SU-DHL-6 (cell line): ENCODE results near the gene ZNF205.

Source experiments
- H2AFZ ChIP-seq: fragments of 200-600 bp; sonication (generic); 2 replicates; pipeline ENCODE4 v1.6.1; 2014; ENCODE audit warnings: low read depth, mild to moderate bottlenecking, moderate library complexity, mixed read lengths, antibody characterized with exemption, low read length; ENCODE audit not compliant: severe bottlenecking
- H3F3A ChIP-seq: fragments of 200-600 bp; shearing (Covaris generic); 2 replicates; pipeline ENCODE4 v1.6.0; 2016; ENCODE audit warnings: antibody characterized with exemption, mild to moderate bottlenecking; ENCODE audit not compliant: insufficient read depth
- H3K27ac ChIP-seq: fragments of 200-600 bp; sonication (generic); 2 replicates; pipeline ENCODE4 v1.5.1; 2016; ENCODE audit warnings: low read depth, mild to moderate bottlenecking, low read length, moderate library complexity, mixed read lengths
- H3K27me3 ChIP-seq: fragments of 200-600 bp; sonication (generic), shearing (Covaris generic); 2 replicates; pipeline ENCODE4 v1.6.0; 2014; ENCODE audit warnings: mild to moderate bottlenecking, low read length
- H3K36me3 ChIP-seq: fragments of 200-600 bp; sonication (generic); 2 replicates; pipeline ENCODE4 v1.6.1; 2014; ENCODE audit warnings: mild to moderate bottlenecking, low read length, mixed read lengths
- H3K4me2 ChIP-seq: fragments of 300-600, 200-600 bp; shearing (Covaris generic), sonication (generic); 2 replicates; pipeline ENCODE4 v1.6.0; 2014; ENCODE audit warnings: low read length, low read depth, mild to moderate bottlenecking; ENCODE audit not compliant: poor library complexity, severe bottlenecking
- H3K4me3 ChIP-seq: fragments of 200-600 bp; sonication (generic); 2 replicates; pipeline ENCODE4 v1.5.1; 2014; ENCODE audit warnings: antibody characterized with exemption, low read length, mild to moderate bottlenecking, mixed read lengths; ENCODE audit not compliant: insufficient read depth, poor library complexity, severe bottlenecking
- H3K79me2 ChIP-seq: fragments of 200-600 bp; sonication (generic); 2 replicates; pipeline ENCODE4 v1.6.1; 2014; ENCODE audit warnings: mild to moderate bottlenecking, low read length, moderate library complexity; ENCODE audit not compliant: insufficient read depth
- H3K9ac ChIP-seq: fragments of 200-600 bp; sonication (generic); 2 replicates; pipeline ENCODE4 v1.7.0; 2014; ENCODE audit warnings: mild to moderate bottlenecking, low read length
- H3K9me2 ChIP-seq: fragments of 200-600 bp; sonication (generic); replicated peaks from 2 replicates; pipeline ENCODE4 v1.6.1; 2014; ENCODE audit warnings: low read length; ENCODE audit not compliant: insufficient read depth
- H3K9me3 ChIP-seq: fragments of 200-600 bp; sonication (generic); 2 replicates; pipeline ENCODE4 v1.6.1; 2014; ENCODE audit warnings: low read length, mixed read lengths; ENCODE audit not compliant: insufficient read depth
- H4K20me1 ChIP-seq: fragments of 200-600 bp; sonication (generic); 2 replicates; pipeline ENCODE4 v1.6.1; 2014; ENCODE audit warnings: low read depth, mild to moderate bottlenecking, antibody characterized with exemption, low read length, moderate library complexity, mixed read lengths
- CTCF ChIP-seq: fragments of 200-600 bp; sonication (generic); IDR thresholded peaks from one replicate; pipeline ENCODE4 v1.5.1; 2017; ENCODE audit warnings: antibody characterized with exemption, mild to moderate bottlenecking, low read length, moderate library complexity; ENCODE audit not compliant: insufficient read depth, poor library complexity, severe bottlenecking
- EZH2phosphoT487 ChIP-seq: fragments of 200-600 bp; sonication (generic), shearing (Covaris generic); conservative IDR thresholded peaks from 2 replicates; pipeline ENCODE4 v1.6.1; 2018; ENCODE audit warnings: mild to moderate bottlenecking, antibody characterized with exemption, low read length, moderate library complexity, mixed read lengths

ZNF205 gene

GRCh38 chr16:3089717-3090592 lies 22.4 kb upstream of the ZNF205 start:
- no peaks in the 10 kb centered on the region for H3F3A ChIP-seq
- H3K27me3 ChIP-seq: no peaks in the 10 kb centered on the region

GRCh38 chr16:3091551-3091950 lies 20.8 kb upstream of the ZNF205 start:
- Histone ChIP-seq H3K4me3 (no peak overlapping the region), H3K27ac (no peak overlapping the region), H3K79me2 (no peaks in the 10 kb centered on the region), H3K36me3 (no peaks in the 10 kb centered on the region), H4K20me1 (no peaks in the 10 kb centered on the region), H2AFZ (no peak overlapping the region), H3K4me2 (no peak overlapping the region), H3F3A (no peaks in the 10 kb centered on the region), H3K9ac (no peak overlapping the region), H3K27me3 (no peaks in the 10 kb centered on the region), H3K9me2 (no peaks in the 10 kb centered on the region), H3K9me3 (no peaks in the 10 kb centered on the region)
- no peak for TF ChIP-seq CTCF
- TF ChIP-seq EZH2phosphoT487: no peak

More at GRCh38 chr16:3089717-3090592, 22.4 kb upstream of the ZNF205 start:
- H3K9ac ChIP-seq: no peak overlapping the region
- TF ChIP-seq CTCF (no peak), EZH2phosphoT487 (no peak)
- no peaks in the 10 kb centered on the region for H3K9me2 ChIP-seq
- H3K4me3 ChIP-seq: no peak overlapping the region
- no peaks in the 10 kb centered on the region for H4K20me1 ChIP-seq
- H3K36me3 ChIP-seq: no peaks in the 10 kb centered on the region
- H3K9me3 ChIP-seq: no peaks in the 10 kb centered on the region
- no peak overlapping the region for H3K4me2 ChIP-seq
- H3K79me2 ChIP-seq: no peaks in the 10 kb centered on the region
- H3K27ac ChIP-seq: no peak overlapping the region
- no peak overlapping the region for H2AFZ ChIP-seq

GRCh38 chr16:3092501-3092941 lies 19.9 kb upstream of the ZNF205 start:
- H3K4me3 ChIP-seq: no peak overlapping the region
- H3K4me2 ChIP-seq: no peak overlapping the region
- 0 out of 2 replicates have a peak overlapping the region, but pooled peaks have one; percentile 16 for H3K9ac ChIP-seq

More at GRCh38 chr16:3092501-3092941, 19.9 kb upstream of the ZNF205 start:
- no peaks in the 10 kb centered on the region for H3F3A ChIP-seq
- no peaks in the 10 kb centered on the region for H3K9me2 ChIP-seq
- H3K36me3 ChIP-seq: no peaks in the 10 kb centered on the region
- no peaks in the 10 kb centered on the region for H3K27me3 ChIP-seq
- H3K27ac ChIP-seq: no peak overlapping the region; the same call in 1 of the 2 replicates
- no peaks in the 10 kb centered on the region for H3K9me3 ChIP-seq
- TF ChIP-seq EZH2phosphoT487: no peak
- TF ChIP-seq CTCF: no peak
- no peaks in the 10 kb centered on the region for H4K20me1 ChIP-seq
- no peaks in the 10 kb centered on the region for H3K79me2 ChIP-seq
- no peak overlapping the region for H2AFZ ChIP-seq
